Peyer's patch (tissue), 4 donors: Measurements from ENCODE around the gene TAGAP.

ENCODE experiments used
- POLR2A ChIP-seq, 2 donors: fragments of 450-650 bp; IDR thresholded peaks; one replicate each; pipeline ENCODE4 v1.5.1; 2017; ENCODE audit warnings: antibody characterized with exemption in 2 of 2, mild to moderate bottlenecking in 2 of 2, moderate library complexity in 2 of 2
- TF ChIP-seq, protein P1 (sequence below), 6 experiments: fragments of 450-650 bp in 4 of 6; fragments of 200-600 bp in 2 of 6; sonication (generic) in 1 of 6; IDR thresholded peaks; one replicate each; pipeline ENCODE4 v1.5.1; 2017 to 2019; ENCODE audit warnings: antibody characterized with exemption in 6 of 6, mild to moderate bottlenecking in 3 of 6, moderate library complexity in 1 of 6

GRCh38 chr6:159045801-159046200, 1.0 kb upstream of the TAGAP start:
- TF ChIP-seq, protein P1, sequence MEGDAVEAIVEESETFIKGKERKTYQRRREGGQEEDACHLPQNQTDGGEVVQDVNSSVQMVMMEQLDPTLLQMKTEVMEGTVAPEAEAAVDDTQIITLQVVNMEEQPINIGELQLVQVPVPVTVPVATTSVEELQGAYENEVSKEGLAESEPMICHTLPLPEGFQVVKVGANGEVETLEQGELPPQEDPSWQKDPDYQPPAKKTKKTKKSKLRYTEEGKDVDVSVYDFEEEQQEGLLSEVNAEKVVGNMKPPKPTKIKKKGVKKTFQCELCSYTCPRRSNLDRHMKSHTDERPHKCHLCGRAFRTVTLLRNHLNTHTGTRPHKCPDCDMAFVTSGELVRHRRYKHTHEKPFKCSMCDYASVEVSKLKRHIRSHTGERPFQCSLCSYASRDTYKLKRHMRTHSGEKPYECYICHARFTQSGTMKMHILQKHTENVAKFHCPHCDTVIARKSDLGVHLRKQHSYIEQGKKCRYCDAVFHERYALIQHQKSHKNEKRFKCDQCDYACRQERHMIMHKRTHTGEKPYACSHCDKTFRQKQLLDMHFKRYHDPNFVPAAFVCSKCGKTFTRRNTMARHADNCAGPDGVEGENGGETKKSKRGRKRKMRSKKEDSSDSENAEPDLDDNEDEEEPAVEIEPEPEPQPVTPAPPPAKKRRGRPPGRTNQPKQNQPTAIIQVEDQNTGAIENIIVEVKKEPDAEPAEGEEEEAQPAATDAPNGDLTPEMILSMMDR (IDR thresholded peaks at IDR 0.05), result no peak
- TF ChIP-seq POLR2A (IDR thresholded peaks at IDR 0.05), result no peak
